GM18520 (cell line): ENCODE data around the gene CTSZ.
"Not testable (repeated sequence)": the region's sequence is repeated elsewhere in the genome, so short reads cannot be mapped to it uniquely, and the experiment has no call there.

Source experiments
- ATAC-seq: cut with Tn5 transposase; IDR thresholded peaks from one replicate; pipeline ENCODE4 v1.9.1; 2021; ENCODE audit not compliant: unreplicated experiment

The CTSZ gene

DNA sequence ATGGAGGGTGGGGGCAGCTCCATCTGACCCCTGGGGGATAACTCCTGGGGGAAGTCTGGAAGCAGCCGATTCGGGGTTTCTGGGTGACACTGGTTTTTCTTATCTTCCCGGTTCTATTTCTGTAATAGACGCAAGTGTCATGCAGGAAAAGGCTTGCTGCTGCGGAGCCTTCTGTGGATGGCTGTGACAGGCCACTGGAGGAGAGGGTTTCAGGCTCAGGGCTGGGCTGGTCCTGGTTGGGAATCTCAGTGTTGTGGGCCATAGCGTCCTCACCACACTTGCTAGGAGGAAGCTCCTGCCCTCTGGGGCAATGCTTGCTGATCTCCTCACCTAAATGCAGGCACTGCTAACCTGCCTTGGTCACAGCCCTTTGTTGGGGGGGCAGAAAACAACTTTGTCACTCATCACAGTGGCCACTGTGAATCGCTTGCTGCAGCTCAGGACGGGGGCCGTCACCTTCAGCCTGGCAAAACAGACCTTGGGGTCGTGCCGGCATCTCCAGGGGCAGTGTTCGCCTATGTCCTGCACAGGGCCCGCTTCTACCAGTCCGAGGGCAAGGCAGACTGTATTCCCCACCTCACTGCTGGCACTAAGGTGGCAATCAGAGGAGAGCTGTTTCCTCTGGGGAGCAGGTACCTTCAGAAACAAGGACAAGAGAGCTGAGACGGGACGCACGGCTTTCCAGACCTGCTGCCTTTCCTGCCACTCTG is 7.8 kb upstream of the CTSZ start:
- ATAC-seq, result no peak

DNA sequence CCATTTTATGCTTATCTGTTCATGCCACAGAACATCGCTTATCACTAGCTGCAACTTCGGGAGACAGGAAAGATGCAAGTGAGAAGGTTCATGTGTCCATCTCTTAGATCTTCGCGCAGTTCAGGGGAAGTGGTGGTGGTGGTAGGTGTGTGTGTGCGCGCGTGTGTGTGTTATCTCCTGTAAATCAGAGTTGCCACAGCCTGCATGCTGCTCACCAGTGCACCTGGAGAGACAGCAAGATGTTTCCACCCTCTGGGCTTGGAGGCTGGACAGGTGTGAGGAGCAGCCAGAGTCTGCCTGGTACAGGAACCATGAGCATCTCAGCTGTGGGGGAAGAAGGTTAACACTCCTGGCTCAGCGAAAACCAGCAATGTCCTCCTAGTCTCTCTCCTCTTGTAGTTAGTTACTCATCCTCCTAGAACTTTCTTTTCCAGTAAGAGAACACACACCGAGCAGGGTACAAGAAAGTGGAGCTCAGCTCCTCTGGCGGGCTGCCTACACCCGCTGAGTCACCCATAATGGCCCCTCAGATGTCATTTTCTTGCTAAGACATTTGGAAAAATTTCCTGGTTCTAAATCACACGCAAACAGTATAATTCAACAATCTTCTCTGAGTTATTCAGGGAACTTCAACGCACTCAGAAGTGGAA is 7.0 kb upstream of the CTSZ start:
- ATAC-seq, result no peak

DNA sequence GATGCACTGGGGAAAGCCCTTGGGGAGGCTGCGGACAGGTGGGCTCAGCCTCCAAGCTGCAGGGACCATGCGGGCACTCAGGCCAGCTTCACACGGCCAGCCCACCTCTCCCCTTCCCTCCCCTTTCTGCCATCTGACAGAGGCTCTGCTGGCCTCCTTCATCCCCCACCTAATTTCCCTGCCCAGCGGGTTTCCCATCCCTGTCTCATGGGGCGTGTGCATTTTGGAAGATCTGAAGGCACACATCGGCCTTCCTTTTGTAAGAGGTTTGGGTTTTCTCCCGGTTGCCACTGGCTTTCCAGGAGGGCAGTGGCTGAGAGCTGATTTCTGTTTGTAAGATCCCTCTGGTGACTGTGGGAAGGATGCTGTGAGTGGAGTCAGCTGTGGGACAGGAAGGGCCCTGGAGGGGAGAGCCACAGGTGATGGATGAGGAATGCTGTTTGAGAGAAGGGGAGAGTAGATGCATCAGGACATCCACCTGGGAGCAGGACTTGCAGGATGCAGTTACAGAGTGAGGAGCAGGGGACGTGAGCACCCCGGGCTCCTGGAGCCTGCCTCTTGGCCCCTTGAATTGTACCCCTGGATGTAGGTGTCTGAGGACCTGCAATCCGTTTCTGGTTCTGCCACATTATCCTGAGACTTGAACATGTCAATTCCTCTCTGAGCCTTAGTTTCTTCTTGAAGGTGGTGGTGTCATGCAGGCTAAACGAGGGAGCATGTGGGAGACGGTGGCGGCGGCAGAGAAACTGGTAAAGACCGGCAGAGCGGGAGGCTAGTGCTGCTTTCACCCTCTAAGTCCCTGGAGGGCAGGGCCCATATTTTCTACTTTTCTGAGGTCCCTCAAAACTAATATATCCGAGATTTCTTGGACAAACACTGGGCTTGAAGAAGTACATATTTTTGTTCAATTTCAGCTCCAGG is 6.2 kb upstream of the CTSZ start:
- ATAC-seq, result no peak

DNA sequence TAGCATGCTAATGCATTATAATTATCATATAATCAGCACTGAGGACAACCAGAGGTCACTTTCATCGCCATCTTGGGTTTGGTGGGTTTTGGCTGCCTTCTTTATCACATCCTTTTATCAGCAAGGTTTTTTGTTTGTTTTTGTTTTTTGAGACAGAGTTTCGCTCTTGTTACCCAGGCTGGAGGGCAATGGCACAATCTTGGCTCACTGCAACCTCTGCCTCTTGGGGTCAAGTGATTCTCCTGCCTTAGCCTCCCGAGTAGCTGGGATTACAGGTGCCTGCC is 4.8 kb upstream of the CTSZ start:
- not testable (repeated sequence) for ATAC-seq

DNA sequence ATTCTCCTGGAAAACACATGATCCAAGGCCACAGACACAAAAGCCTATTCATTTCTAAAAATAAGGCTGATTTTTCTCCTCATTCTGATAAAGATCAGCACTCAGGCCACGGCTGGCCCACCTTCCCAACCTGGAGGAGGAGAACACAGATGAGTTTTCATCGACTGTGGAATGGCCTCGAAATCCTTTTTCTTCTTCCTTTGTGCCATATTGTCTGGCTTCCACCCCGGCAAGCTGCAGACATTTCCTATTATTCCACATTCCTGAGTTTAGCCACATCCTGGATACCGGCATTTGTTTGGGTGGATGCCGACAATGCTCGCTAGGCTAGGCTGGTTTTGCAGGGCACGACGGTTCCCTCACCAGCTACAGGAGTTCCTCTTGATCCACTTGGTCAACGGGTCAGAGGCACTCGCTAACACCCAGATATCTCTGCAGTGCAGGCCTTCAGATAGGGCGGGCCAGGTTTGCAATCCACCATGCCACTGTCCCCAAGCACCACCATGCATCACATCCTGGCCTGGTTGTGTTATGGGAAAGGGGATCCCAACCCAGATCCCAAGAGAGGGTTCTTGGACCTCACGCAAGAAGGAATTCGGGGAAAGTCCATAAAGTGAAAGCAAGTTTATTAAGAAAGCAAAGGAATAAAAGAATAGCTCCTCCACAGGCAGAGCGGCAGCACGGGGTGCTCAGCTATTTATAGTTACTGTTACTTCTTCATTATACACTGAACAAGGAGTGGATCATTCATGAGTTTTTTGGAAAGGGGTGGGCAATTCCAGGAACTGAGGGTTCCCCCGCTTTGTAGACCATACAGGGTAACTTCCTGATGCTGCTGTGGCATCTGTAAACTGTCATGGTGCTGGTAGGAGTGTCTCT is 4.2 kb upstream of the CTSZ start:
- ATAC-seq, result no peak

DNA sequence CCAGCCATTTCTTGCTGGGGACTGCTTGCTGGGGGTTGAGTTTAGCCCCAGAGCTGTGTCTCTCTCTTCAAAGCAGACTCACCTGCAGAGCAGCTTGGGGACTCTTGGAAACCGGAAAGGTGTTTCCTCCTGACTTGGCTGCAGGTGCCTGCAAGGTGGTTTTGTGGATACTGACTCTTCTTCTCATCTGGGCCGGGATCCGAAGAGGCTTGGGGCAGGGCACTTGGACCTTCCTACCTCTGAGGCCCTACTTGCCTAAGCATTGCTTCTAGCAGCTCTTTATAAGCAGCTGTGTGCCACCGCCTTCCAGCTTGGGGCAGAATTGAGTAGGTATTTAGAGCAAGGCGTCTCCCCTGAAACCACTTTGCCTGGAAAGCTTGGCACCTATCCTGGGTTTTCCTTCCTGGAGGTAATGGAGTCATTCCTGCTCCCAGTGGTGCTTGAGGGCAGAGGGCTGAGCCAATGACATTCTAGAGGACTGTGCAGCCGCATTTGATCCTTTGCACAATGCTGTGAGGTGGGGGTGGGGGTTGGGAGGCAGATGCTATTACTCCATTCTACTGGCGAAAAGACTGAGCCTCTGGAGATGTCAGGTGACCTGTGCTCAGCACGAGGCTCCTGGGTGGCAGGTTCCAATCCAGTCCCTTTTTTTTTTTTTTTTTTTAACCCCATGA is 3.4 kb upstream of the CTSZ start:
- ATAC-seq, result no peak

DNA sequence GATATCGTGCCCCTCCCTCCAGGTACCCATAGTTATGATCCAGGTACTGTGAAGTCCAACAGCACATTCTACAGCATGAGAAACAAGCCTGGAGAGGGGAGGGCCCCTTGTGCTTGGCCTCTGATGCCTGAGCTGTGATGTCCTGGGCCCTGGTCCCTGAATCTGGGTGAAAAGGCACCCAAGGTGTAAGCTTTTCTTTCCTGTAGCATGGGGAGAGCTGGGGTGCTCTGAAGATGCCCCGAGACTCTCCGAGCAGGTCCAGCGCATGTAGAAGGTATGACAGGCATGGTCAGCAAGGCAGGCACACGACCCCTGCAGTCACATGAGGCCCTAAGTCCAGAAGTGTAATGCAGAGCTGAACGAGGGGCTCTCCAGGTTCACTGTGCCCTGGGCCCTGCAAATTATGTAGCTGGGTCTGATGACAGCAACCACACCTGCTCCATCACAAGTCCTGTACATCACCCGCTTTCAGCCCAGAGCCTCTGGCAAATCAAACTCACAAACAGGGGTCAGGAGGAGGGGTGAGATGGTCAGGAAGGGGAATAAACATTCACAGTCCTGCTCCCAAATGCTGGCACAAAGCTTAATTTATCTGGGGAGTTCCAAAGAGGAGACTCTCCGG is 1.8 kb upstream of the CTSZ start:
- ATAC-seq, result no peak

DNA sequence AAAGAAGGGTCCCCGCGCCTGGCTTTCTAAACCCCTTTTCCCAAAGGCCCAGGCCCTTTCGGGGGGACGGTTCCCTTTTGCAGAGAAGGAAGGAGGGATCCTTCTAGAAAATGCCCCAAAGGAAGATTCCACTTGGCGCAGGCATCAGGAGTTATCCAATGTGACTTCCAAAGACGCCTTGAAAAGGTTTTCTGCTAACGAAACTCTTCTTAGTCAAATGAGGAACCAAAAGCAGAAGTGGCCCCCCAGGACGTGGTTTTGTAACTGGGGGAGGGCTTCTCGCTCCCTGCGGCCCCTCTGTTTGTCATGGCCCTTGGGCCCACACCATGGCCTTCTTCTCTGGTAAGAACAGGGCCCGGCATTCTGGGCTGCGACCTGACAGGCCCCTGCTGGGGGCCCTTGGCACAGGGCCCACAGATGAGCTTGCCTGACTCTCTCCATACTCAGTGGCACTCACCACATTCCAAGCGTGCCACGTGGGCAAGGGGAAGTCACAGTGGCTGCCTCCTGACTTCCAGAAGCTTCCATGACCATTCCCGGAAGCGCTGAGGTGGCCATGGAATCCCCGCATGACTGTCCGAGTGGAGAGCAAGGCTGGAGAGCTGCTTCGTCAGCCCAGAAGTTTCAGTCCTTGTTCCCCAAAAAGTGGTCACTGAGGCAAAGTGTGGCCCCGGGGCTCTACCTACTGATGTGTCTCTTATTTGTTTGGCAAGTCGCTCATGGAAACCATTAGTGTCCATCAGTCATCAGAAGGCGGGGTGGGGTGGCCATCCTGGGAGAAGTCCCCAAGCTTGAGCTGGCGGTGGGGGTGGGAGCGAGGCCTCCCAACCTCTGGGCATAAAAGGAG is 834 bp upstream of the CTSZ start:
- ATAC-seq, result no peak

DNA sequence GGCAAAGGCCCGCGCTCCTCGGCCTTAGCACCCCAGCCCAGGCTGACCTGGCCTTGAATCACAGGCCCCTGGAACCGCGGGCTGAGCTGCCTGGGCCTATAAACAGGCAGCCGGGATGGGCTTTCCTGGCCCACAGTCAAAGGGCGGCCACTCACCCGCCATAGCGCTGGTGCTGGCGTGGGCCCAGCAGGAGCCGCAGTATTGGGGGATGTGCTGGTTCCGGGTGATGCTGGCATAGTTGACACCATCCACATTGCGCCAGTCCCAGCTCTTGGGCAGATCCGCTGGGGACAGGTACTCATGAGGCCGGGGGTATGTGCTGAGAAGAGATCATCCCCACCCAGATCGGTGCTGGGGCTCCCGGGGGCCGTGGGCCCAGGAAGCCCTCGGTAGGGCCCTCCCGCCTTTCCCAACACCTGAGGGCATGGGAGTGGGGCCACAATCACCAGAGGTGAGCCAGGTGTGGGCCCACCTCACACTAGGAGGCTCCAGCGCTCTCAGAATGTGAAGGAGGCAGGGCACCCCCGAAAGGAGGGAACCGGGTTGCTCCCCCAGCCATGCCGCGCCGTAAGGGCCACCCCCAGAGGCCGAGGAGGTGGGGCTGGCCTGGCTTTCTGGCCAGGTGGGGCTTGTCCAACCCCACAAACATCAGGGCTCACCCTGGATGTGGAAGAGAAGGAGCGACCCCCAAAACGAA is 739 bp downstream of the CTSZ start:
- no peak for ATAC-seq

DNA sequence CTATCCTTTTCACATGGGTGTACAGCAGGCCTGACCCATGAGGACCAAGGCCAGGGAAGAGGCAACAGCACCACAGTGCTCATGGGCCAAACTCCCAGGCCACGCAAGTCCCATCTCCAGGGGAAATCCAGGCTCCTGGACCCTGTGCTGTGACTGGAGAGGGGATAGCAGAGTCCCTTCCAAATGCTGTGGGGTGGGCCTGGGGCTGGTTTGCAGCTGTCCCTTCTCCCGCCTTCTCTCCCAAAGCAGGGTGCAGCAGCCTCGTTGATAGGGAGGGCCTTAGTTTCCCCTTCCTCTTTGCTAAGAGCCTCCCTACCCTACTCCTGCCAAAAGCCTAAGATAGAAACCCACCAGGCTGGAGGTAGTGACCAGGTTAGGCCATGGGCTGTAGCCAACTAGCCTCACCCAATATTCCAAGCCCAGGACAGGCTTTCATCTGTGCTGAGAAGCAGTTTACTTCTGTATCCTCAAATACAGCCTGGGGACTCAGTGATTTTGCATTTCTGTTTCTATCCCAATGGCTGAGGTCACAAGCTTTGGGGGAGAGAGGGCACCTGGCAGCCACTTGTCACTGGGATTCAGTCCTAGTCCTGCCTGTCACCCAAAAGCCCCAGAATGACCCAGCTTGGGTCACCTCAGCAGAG is 1.4 kb downstream of the CTSZ start:
- no peak for ATAC-seq

DNA sequence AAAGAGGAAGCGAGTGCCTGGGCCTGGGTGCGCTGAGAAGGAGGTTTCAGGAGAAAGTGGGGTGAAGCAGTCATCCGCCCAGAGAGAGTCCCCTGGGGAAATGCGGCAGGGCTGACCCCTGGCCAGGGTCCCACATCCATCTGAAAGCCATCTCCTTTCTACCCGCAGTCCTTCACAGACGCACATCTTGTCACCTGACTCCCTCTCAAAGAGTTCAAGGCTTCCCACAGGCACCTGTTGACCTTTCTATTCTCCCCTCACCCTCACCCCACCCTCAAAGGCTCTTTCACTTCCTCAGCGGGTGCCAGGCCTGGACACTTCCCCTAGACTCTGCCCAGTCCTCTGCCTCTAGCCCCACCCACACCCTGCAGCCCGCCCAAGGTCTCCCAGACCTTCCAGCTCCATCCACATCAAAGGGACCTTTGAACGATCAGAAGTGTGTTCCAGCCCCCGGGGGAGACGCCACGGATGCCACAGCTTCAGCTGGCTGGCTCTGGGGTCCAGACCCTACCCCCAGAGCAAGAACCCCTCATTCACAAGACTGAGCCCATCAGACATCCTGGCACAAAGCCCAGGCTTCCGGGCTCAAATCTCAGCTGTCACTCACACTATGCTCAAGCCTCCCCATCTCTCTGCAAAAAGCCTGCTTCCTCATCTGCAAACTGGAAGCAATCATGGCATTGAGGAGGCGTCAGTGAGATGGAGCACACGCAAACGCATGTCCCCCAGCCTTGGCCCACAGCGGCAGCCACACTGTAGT is 2.1 kb downstream of the CTSZ start:
- ATAC-seq, result peak; percentile 42

DNA sequence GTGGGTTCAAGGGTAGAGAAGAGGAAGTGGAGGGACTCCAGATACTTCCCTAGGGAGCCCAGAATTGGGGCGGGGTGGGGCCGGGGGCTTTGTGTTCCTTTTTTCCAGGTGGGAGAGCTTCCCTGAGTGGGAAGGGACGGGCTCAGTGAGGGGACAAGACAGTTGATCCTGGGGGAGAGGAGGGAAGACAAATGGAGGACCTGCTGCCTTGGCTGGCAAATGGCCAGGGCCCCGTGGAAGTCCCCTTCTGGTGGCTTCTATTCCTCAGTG is 2.6 kb downstream of the CTSZ start:
- no peak for ATAC-seq

DNA sequence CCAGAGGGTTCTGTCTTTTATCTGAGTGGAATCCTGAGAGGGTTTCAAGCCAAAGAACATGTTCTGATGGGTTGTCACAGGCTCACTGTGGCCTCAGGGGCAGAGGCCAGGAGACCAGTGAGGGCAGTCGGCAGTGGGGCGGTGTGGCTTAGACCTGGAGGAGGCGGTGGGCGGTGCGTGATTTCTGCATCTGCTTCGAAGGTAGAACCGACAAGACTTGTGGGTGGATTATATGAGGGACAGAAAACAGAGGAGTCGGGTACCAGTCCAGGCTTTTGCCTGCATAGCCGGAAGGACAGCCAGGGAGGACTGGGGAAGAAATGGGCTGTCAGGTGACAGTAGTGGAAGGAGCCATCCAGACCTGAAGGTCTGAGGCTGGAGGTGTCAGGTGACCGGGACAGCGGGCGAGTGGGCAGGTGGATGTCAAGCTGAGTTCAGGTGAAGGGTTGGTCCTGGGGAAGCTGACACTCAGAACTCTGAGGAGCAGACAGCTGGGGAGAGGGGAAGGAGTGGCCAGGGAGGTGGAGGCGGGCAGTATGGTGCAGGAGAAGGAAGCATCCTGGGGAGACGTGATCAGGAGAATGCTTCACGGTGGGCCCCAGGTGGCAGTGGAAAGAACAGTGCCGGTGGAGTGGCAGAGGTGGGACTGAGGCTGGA is 3.1 kb downstream of the CTSZ start:
- no peak for ATAC-seq

DNA sequence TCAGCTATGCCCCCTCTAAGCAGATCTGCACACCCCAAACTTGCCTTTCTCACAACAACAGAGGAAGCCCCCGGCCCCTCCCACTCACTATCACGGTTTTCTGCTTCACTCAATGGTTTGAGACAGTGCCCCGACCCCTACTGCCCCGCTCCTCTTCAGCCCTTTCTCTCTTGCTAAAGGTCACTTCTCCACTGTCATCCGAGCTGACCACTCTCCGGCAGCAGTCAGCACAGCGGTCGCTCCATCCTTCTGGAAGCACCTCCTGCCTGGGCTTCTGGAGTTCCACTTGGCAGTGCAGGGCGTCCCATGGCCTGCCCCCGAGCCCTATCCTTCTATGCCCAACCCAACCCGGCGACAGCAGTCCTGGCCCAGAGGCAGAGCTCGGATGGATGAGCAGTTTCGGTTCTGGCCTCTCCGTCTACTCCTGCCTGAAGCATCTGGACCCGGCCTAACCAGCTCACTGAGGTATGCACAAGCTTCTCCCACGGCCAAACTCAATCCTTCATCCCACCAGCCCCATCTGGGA is 4.1 kb downstream of the CTSZ start:
- no peak for ATAC-seq

DNA sequence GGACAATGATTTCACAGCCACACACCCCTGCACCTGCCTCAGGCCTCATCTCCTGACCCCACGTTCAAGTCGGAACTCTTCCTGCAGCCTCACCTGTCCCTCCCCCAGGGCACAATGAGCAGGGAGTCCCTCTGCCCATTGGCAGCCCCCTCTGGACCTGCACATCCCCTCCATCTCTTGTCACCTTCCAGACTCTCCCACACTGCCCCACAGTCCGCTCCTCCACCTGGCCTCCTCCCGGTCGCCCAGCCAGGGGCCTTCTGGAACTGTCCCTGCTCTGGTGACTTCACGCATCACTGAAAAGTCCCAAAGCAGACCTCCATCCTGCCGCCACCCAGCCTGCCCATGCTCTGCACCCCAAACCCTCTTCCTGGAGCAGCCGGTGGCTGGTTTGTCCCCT is 4.7 kb downstream of the CTSZ start:
- ATAC-seq, result no peak

DNA sequence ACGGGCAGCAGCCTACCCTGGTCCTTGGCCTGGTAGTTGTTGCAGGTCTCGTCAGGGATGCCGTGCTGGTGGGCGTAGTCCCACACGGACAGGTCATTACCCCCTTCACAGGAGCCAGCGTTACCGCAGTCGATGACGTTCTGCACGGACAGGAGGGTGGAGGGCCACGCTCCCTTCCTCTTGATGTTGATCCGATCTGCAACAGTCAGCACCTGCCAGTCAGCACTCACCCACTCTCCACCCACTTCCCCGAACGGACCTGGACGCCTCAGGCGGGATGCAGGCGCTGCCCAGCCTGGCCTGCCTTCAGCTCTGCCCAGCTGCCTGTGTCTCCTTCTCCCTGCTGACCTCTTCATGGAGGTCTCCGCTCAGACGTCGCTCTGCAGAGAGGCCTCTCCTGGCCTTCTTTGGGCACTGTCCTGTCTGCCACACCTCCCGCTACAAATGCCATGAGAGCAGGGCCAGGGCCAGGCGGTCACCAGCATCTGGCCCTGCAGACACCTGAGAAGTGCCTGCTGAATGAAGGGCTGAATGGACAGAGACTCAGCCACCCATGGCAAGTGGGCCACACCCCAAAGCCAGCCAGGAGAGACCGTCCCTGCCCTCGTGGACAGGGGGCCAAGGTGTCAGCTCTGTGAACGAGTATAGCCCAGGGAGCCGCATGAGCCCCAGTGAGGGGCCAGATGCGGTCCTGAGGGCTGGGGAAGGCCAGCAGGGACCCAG is 5.4 kb downstream of the CTSZ start:
- no peak for ATAC-seq
